ENCODE measurements around the gene RIMBP2.

The RIMBP2 gene

GRCh38 chr12:130714091-130714590, 2.0 kb downstream of the RIMBP2 start:
- TF ChIP-seq GATA3 (IDR thresholded peaks at IDR 0.05; ENCODE audit: low read depth, low read length) (no peak), GATA2 (IDR thresholded peaks at IDR 0.05; ENCODE audit: low read depth, low read length) (0 out of 2 replicates have a peak, but pooled peaks have one; percentile 17)

- TF ChIP-seq GATA3 (IDR thresholded peaks at IDR 0.05; ENCODE audit: low read depth, low read length) (no peak), GATA2 (IDR thresholded peaks at IDR 0.05; ENCODE audit: low read depth, low read length) (no peak)
Measured at GRCh38 chr12:130713581-130713991, 2.5 kb downstream of the RIMBP2 start.

- no peak for TF ChIP-seq GATA3 (IDR thresholded peaks at IDR 0.05; ENCODE audit: low read depth, low read length)
- no peak for TF ChIP-seq GATA2 (IDR thresholded peaks at IDR 0.05; ENCODE audit: low read depth, low read length)
Measured at GRCh38 chr12:130712346-130713065, 3.6 kb downstream of the RIMBP2 start.

- TF ChIP-seq GATA3 (IDR thresholded peaks at IDR 0.05; ENCODE audit: low read depth, low read length) = no peak
- 0 out of 2 replicates have a peak, but pooled peaks have one; percentile 15 for TF ChIP-seq GATA2 (IDR thresholded peaks at IDR 0.05; ENCODE audit: low read depth, low read length)
Measured at GRCh38 chr12:130711756-130712155, 4.3 kb downstream of the RIMBP2 start.

GRCh38 chr12:130710733-130711080, 5.4 kb downstream of the RIMBP2 start:
- TF ChIP-seq GATA2 (IDR thresholded peaks at IDR 0.05; ENCODE audit: low read depth, low read length) (no peak), GATA3 (IDR thresholded peaks at IDR 0.05; ENCODE audit: low read depth, low read length) (no peak)

- TF ChIP-seq GATA2 (IDR thresholded peaks at IDR 0.05; ENCODE audit: low read depth, low read length) (no peak), GATA3 (IDR thresholded peaks at IDR 0.05; ENCODE audit: low read depth, low read length) (no peak)
Measured at GRCh38 chr12:130709971-130710732, 5.9 kb downstream of the RIMBP2 start.

- TF ChIP-seq GATA3 (IDR thresholded peaks at IDR 0.05; ENCODE audit: low read depth, low read length) (no peak), GATA2 (IDR thresholded peaks at IDR 0.05; ENCODE audit: low read depth, low read length) (no peak)
Measured at GRCh38 chr12:130709151-130709970, 6.7 kb downstream of the RIMBP2 start.

- no peak for TF ChIP-seq GATA2 (IDR thresholded peaks at IDR 0.05; ENCODE audit: low read depth, low read length)
- TF ChIP-seq GATA3 (IDR thresholded peaks at IDR 0.05; ENCODE audit: low read depth, low read length) = no peak
Measured at GRCh38 chr12:130708648-130709047, 7.5 kb downstream of the RIMBP2 start.

GRCh38 chr12:130707571-130707891, 8.6 kb downstream of the RIMBP2 start:
- TF ChIP-seq GATA3 (IDR thresholded peaks at IDR 0.05; ENCODE audit: low read depth, low read length) = no peak
- no peak for TF ChIP-seq GATA2 (IDR thresholded peaks at IDR 0.05; ENCODE audit: low read depth, low read length)

- TF ChIP-seq GATA3 (IDR thresholded peaks at IDR 0.05; ENCODE audit: low read depth, low read length) = no peak
- TF ChIP-seq GATA2 (IDR thresholded peaks at IDR 0.05; ENCODE audit: low read depth, low read length) = no peak
Measured at GRCh38 chr12:130706885-130707570, 9.1 kb downstream of the RIMBP2 start.

- no peak for TF ChIP-seq GATA2 (IDR thresholded peaks at IDR 0.05; ENCODE audit: low read depth, low read length)
- TF ChIP-seq GATA3 (IDR thresholded peaks at IDR 0.05; ENCODE audit: low read depth, low read length) = no peak
Measured at GRCh38 chr12:130706311-130706710, 9.8 kb downstream of the RIMBP2 start.

- TF ChIP-seq GATA2 (IDR thresholded peaks at IDR 0.05; ENCODE audit: low read depth, low read length) (no peak), GATA3 (IDR thresholded peaks at IDR 0.05; ENCODE audit: low read depth, low read length) (no peak)
Measured at GRCh38 chr12:130705178-130705822, 10.8 kb downstream of the RIMBP2 start.

GRCh38 chr12:130704606-130705005, 11.5 kb downstream of the RIMBP2 start:
- TF ChIP-seq GATA2 (IDR thresholded peaks at IDR 0.05; ENCODE audit: low read depth, low read length) (no peak), GATA3 (IDR thresholded peaks at IDR 0.05; ENCODE audit: low read depth, low read length) (no peak)

All from SH-SY5Y (cell line).